GM12875 (cell line): ENCODE measurements around the gene MPHOSPH10.

Experiments
- H3K4me3 ChIP-seq: one replicate; pipeline ENCODE4 v1.5.1; 2011; ENCODE audit warnings: low read depth, low read length, control low read depth
- TF ChIP-seq, protein P1 (sequence below): IDR thresholded peaks from 2 replicates; pipeline ENCODE4 v1.5.1; 2011; ENCODE audit warnings: low read depth, mild to moderate bottlenecking, control low read depth, inconsistent platforms, low read length, moderate library complexity, borderline replicate concordance; ENCODE audit not compliant: insufficient read depth

MPHOSPH10 gene

DNA sequence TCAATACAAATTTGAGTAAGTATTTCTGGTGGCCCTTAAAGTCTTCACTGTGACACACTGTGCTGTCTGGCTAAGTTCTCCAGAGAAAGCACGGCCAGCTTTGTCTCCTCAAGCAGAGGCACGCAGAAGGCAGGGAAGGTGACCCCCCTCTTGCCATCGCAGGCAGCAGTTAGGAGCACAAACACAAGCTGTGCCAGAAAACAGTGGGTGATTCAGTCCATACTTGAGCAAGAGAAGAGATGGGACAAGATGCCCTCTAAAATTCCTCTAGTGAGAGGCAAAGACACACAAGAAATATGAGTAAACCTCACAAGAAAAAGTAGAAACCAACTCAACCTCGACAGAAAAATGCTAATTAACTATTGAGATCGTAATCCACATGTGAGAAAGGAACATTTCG is 10.2 kb upstream of the MPHOSPH10 start:
- TF ChIP-seq, protein P1, sequence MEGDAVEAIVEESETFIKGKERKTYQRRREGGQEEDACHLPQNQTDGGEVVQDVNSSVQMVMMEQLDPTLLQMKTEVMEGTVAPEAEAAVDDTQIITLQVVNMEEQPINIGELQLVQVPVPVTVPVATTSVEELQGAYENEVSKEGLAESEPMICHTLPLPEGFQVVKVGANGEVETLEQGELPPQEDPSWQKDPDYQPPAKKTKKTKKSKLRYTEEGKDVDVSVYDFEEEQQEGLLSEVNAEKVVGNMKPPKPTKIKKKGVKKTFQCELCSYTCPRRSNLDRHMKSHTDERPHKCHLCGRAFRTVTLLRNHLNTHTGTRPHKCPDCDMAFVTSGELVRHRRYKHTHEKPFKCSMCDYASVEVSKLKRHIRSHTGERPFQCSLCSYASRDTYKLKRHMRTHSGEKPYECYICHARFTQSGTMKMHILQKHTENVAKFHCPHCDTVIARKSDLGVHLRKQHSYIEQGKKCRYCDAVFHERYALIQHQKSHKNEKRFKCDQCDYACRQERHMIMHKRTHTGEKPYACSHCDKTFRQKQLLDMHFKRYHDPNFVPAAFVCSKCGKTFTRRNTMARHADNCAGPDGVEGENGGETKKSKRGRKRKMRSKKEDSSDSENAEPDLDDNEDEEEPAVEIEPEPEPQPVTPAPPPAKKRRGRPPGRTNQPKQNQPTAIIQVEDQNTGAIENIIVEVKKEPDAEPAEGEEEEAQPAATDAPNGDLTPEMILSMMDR, result no peak
- H3K4me3 ChIP-seq, result no peak overlapping the region

DNA sequence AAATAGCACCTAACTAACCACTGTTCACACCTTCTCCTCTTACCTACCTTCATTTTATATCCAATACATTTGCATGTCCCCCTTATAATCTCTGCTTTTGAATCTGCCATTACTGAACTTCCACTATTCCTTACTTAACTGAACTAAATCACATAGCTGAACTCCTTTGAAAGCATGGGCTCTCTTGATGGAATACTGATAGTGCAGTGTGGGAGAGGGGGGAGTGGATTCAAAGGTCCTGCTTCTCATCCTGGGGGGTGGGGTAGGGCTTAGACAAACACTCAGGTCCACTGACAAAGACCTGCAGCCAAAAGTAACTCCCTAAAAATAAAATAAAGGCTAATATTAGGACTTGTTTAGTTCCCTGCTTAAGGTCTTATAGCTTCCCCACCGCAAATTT is 9.0 kb upstream of the MPHOSPH10 start:
- H3K4me3 ChIP-seq, result no peak overlapping the region
- TF ChIP-seq, protein P1, result no peak

DNA sequence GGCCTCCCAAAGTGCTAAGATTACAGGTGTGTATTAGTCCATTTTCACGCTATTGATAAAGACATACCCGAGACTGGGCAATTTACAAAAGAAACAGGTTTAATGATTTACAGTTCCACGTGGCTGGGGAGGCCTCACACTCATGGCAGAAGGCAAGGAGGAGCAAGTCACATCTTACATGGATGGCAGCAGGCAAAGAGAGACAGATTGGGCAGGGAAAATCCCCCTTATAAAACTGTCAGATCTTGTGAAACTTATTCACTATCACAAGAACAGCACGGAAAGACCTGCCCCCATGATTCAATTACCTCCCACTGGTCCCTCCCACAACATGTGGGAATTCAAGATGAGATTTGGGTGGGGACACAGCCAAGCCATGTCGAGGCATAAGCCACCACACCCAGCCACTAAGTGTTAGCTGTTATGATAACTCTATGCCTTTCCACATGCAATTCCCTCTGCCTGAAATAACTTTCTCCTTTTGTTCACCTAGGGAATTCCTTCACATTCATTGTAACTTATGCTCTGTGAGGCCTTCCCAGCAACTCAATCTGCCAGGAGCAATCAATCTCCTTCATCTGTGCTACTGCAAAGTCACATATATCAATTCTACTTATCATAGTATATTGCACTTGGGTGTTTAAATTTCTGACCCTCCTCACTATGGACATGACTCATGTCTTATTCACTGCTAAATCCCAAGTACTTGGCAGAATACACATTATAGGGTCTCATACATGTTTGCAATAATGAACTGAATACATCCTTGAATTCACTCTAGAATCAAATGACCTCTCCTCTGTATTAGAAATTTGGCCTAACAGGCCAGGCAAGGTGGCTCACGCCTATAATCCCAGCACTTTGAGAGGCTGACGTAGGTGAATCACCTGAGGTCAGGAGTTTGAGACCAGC is 7.8 kb upstream of the MPHOSPH10 start:
- TF ChIP-seq, protein P1, result no peak

DNA sequence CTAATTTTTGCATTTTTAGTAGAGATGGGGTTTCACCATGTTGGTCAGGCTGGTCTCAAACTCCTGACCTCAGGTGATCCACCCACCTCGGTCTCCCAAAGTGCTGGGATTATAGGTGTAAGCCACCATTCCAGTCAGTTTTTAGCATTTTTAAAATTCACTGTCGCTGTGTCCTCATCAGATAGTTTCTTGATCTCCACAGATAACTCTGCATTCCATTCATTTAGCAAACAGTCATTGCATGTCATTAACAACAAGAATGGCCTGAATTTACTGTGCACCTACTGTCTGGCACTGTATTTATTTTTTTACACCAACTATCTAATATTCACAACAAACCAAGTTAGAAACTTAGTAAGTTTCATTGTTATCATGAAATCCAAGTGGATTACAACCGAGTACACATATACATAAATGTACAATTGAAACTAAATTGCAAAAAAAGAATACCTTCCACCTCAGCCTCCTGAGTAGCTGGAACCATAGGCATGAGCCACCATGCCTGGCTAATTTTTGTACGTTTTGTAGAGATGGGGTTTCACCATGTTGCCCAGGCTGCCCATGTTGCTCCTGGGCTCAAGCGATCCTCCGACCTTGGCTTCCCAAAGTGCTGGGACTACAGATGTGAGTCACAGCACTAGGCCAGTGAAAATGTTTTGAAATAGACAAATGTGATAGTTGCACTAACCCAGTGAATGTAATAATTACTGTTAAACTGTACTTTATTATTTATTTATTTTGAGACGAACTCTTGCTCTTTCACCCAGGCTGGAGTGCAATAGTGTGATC is 4.7 kb upstream of the MPHOSPH10 start:
- TF ChIP-seq, protein P1, result no peak
- H3K4me3 ChIP-seq, result no peak overlapping the region

More for the DNA sequence above, 7.8 kb upstream of the MPHOSPH10 start:
- no peak overlapping the region for H3K4me3 ChIP-seq

DNA sequence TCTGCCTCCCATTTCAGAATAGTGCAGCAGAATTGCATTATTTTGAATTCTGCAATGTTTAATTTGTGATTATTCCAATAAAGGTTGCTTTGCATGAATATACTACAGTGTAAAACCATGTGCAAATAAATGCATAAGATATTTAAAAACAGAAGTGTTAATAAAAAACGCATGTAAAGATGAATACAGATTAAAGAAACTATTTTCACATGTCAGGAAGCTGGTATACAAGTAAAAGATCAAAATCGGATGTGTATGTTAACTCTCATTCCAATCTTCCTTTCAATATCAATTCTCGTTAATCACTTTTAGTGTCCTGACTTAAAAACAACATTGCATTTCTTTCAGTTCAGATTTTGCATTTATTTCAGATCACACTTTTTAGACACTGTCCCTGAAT is 3.5 kb upstream of the MPHOSPH10 start:
- TF ChIP-seq, protein P1, result no peak
- H3K4me3 ChIP-seq, result no peak overlapping the region

DNA sequence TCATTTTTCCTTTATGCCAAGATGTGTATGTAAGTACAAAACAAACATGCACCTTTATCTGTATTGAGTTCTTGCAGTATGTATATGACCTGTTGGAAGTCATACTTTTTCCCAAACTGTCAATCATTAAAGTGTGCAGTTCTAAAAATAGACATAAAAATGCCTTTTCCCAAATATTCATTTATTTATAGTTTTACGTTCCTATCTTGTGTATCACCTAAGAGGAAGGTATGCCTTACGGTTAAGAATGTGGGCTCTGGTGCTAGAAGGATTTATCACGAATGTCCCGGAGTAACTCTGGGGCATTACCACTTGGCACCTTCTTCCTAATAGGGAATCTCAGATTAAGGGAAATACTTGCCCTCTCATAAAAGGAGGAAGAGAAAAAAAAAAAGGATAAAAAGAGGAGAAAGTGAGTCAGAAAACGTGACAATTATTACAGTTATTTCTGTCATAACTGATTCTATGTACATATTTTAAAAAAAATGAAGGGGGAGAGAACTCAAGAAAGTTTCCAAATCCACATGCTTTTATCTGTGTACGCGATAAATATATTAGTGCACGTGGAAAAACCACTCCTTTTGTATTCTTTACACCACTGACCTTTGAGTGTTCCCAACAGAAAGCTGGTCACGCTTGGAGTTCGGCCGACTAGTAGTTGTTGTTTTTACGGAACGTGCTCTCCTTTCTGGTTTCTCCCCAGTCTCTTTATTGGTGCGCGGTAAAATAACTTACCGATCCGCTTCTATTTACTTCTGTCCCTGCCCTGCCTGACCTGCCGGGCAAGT is 1.1 kb upstream of the MPHOSPH10 start:
- peak overlapping the region; percentile 77 for H3K4me3 ChIP-seq
- TF ChIP-seq, protein P1, result no peak
